H9 (cell line): ENCODE data around the gene RBKS. TPM values are rescaled to one million over a fixed set of nuclear protein-coding genes. Genes with fewer than 3 reads are reported as not detected.

Source experiments
- DNase-seq: peaks from one replicate; pipeline ENCODE4 v3.0.0-alpha.2; 2017
- H2AFZ ChIP-seq: one replicate; pipeline ENCODE4 v1.6.1; 2013; ENCODE audit warnings: mild to moderate bottlenecking, low read length, control low read depth, moderate library complexity
- H2AK5ac ChIP-seq: 2 replicates; pipeline ENCODE4 v1.6.1; 2013; ENCODE audit warnings: low read length, control low read depth, mixed read lengths; ENCODE audit not compliant: insufficient read length
- H2BK120ac ChIP-seq: one replicate; pipeline ENCODE4 v1.6.1; 2013; ENCODE audit warnings: low read depth, mild to moderate bottlenecking, low read length, control low read depth, inconsistent platforms; ENCODE audit not compliant: poor library complexity, severe bottlenecking
- H2BK12ac ChIP-seq: 2 replicates; pipeline ENCODE4 v1.6.1; 2013; ENCODE audit warnings: low read length, control low read depth, mixed read lengths, low read depth; ENCODE audit not compliant: insufficient read length
- H2BK15ac ChIP-seq: 2 replicates; pipeline ENCODE4 v1.6.1; 2013; ENCODE audit warnings: low read depth, low read length, control low read depth
- H2BK20ac ChIP-seq: one replicate; pipeline ENCODE4 v1.6.1; 2013; ENCODE audit warnings: low read depth, mild to moderate bottlenecking, low read length, control low read depth, inconsistent platforms; ENCODE audit not compliant: poor library complexity, severe bottlenecking
- H2BK5ac ChIP-seq: 2 replicates; pipeline ENCODE4 v1.6.1; 2013; ENCODE audit warnings: low read length, control low read depth, mixed read lengths; ENCODE audit not compliant: insufficient read length
- H3K14ac ChIP-seq: 2 replicates; pipeline ENCODE4 v1.6.1; 2013; ENCODE audit warnings: low read length, control low read depth; ENCODE audit not compliant: insufficient read depth
- H3K18ac ChIP-seq: 2 replicates; pipeline ENCODE4 v1.6.1; 2013; ENCODE audit warnings: low read depth, mild to moderate bottlenecking, mixed read lengths, low read length, control low read depth; ENCODE audit not compliant: insufficient read length
- H3K23ac ChIP-seq: 2 replicates; pipeline ENCODE4 v1.6.1; 2013; ENCODE audit warnings: low read length, control low read depth, mixed read lengths, low read depth; ENCODE audit not compliant: insufficient read length
- H3K23me2 ChIP-seq: 2 replicates; pipeline ENCODE4 v1.6.1; 2013; ENCODE audit warnings: low read depth, mild to moderate bottlenecking, mixed read lengths, low read length, control low read depth; ENCODE audit not compliant: insufficient read length, poor library complexity, severe bottlenecking
- H3K27ac ChIP-seq: 2 replicates; pipeline ENCODE4 v1.5.1; 2013; ENCODE audit warnings: low read length, control low read depth, mixed read lengths, low read depth; ENCODE audit not compliant: insufficient read length
- H3K27me3 ChIP-seq: 2 replicates; pipeline ENCODE4 v1.6.1; 2013; ENCODE audit warnings: low read length, control low read depth, inconsistent platforms; ENCODE audit not compliant: insufficient read depth
- H3K4ac ChIP-seq: 2 replicates; pipeline ENCODE4 v1.6.1; 2013; ENCODE audit warnings: low read depth, mild to moderate bottlenecking, control low read depth, inconsistent platforms, low read length, moderate library complexity
- H3K4me1 ChIP-seq: 2 replicates; pipeline ENCODE4 v1.6.1; 2013; ENCODE audit warnings: low read length, control low read depth, inconsistent platforms; ENCODE audit not compliant: insufficient read depth
- H3K4me2 ChIP-seq: 2 replicates; pipeline ENCODE4 v1.6.1; 2013; ENCODE audit warnings: low read length, control low read depth, mixed read lengths; ENCODE audit not compliant: insufficient read length, insufficient read depth
- H3K56ac ChIP-seq: 2 replicates; pipeline ENCODE4 v1.6.1; 2013; ENCODE audit warnings: low read depth, mild to moderate bottlenecking, mixed read lengths, low read length, control low read depth; ENCODE audit not compliant: insufficient read length
- H3K79me1 ChIP-seq: 2 replicates; pipeline ENCODE4 v1.6.1; 2013; ENCODE audit warnings: low read depth, mild to moderate bottlenecking, moderate library complexity, low read length, control low read depth, inconsistent platforms; ENCODE audit not compliant: insufficient read depth, poor library complexity, severe bottlenecking
- H3K79me2 ChIP-seq: 2 replicates; pipeline ENCODE4 v1.6.1; 2013; ENCODE audit warnings: low read length, control low read depth, inconsistent platforms; ENCODE audit not compliant: insufficient read depth
- H3K9ac ChIP-seq: 2 replicates; pipeline ENCODE4 v1.6.1; 2013; ENCODE audit warnings: low read length, control low read depth, mixed read lengths; ENCODE audit not compliant: insufficient read length; ENCODE audit errors: extremely low read depth
- H3K9me3 ChIP-seq: one replicate; pipeline ENCODE4 v1.6.1; 2013; ENCODE audit warnings: low read depth, low read length, inconsistent platforms; ENCODE audit not compliant: control insufficient read depth
- H3T11ph ChIP-seq: one replicate; pipeline ENCODE4 v1.6.1; 2013; ENCODE audit warnings: mild to moderate bottlenecking, low read length, control low read depth, inconsistent platforms
- H4K20me1 ChIP-seq: one replicate; pipeline ENCODE4 v1.6.1; 2013; ENCODE audit not compliant: control insufficient read depth, insufficient read length, insufficient read depth
- H4K5ac ChIP-seq: 2 replicates; pipeline ENCODE4 v1.6.1; 2013; ENCODE audit warnings: low read depth, mild to moderate bottlenecking, mixed read lengths, low read length, control low read depth; ENCODE audit not compliant: insufficient read length
- H4K8ac ChIP-seq: replicated peaks from 2 replicates; pipeline ENCODE4 v1.6.1; 2013; ENCODE audit warnings: low read length, control low read depth, mixed read lengths, low read depth; ENCODE audit not compliant: insufficient read length
- H4K91ac ChIP-seq: 2 replicates; pipeline ENCODE4 v1.6.1; 2013; ENCODE audit warnings: low read depth, mild to moderate bottlenecking, moderate library complexity, mixed read lengths, low read length, control low read depth; ENCODE audit not compliant: insufficient read length
- H3K27ac Mint-ChIP-seq, 3 experiments: 2 replicates in 2 of 3; 3 replicates in 1 of 3; pipeline ENCODE4 v1.8.0; 2020 to 2021; ENCODE audit warnings: mixed read lengths in 3 of 3, mild to moderate bottlenecking in 1 of 3, moderate library complexity in 1 of 3
- H3K27me3 Mint-ChIP-seq: 2 replicates; pipeline ENCODE4 v1.8.0; 2021; ENCODE audit warnings: low read depth, mild to moderate bottlenecking, moderate library complexity, mixed read lengths
- H3K36me3 Mint-ChIP-seq, 3 experiments: 2 replicates in 2 of 3; 3 replicates in 1 of 3; pipeline ENCODE4 v1.8.0; 2020 to 2021; ENCODE audit warnings: low read depth in 3 of 3, mixed read lengths in 3 of 3; ENCODE audit not compliant: insufficient read depth in 1 of 3
- H3K4me1 Mint-ChIP-seq, 2 experiments: 2 replicates each; pipeline ENCODE4 v1.8.0; 2020; ENCODE audit warnings: mixed read lengths in 2 of 2
- H3K4me3 Mint-ChIP-seq, 2 experiments: 2 replicates in 1 of 2; 3 replicates in 1 of 2; pipeline ENCODE4 v1.8.0; 2020 to 2021; ENCODE audit warnings: mild to moderate bottlenecking in 2 of 2, mixed read lengths in 2 of 2, moderate library complexity in 1 of 2
- H3K9me3 Mint-ChIP-seq, 2 experiments: 2 replicates in 1 of 2; 3 replicates in 1 of 2; pipeline ENCODE4 v1.8.0; 2020; ENCODE audit warnings: mild to moderate bottlenecking in 2 of 2, mixed read lengths in 2 of 2, moderate library complexity in 1 of 2
- WGBS: extraction: QIAGEN DNeasy Blood & Tissue Kit; methylation state at CpG from one replicate; pipeline ENCODE4 v1.1.7; 2013; ENCODE audit warnings: missing lambda C conversion rate, low lambda C conversion rate, mixed read lengths; ENCODE audit not compliant: insufficient read length; ENCODE audit errors: extremely low coverage; 5-methylcytosine and 5-hydroxymethylcytosine counted together
- total RNA-seq: library from RNA; stranded (reverse); gene quantifications from 2 replicates; pipeline ENCODE4 v1.2.1, GENCODE V29; 2021
- TF ChIP-seq, protein P1 (sequence below): fragments of 200-600 bp; sonication (generic); conservative IDR thresholded peaks from 3 replicates; pipeline ENCODE4 v1.8.0; 2021; ENCODE audit warnings: antibody characterized with exemption, mild to moderate bottlenecking

RBKS gene
- total RNA-seq, 1 experiment from 2014 or later = 2.3 TPM

DNA sequence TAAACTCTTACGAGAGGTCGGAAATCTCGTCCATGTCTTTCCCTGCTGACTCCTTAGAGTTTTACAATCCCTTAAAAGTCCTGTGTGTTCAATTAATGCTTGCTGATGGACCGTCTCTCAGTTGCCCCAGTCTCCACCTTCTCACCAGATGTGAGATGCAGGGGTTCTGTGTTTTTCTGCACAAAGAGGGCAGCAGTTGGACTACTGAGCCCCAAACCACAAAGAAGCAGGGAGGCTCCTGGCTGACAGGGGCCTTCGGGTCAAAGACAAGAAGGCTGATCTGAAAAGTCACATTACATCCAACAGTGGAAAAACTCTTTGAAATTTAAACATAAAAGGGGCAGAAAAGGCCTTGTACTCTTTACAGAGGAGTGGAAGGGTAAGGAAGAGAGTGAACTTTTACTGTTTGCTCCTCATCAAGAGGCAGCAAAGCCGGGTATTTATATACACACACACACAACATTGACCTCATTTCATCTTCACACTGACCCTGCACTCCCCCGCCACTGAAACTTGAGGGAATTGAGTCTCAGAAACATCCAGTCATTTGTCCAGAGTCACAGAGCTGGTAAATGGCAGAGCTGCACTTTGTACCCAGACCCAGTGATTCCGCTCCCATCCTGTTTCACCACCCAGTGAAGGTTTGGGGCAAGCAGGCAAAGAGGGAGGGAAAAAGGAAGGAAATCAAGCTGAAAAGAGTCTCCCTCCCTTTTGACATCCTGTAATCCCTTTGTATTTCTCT lies 94.9 kb downstream of the RBKS start:
- Histone ChIP-seq H3K79me1 (no peaks in the 10 kb centered on the region), H3K56ac (no peak overlapping the region), H3K27ac (no peak overlapping the region), H3T11ph (no peak overlapping the region), H2BK120ac (no peak overlapping the region), H3K9ac (no peak overlapping the region), H3K4me2 (no peak overlapping the region), H4K5ac (no peak overlapping the region), H2BK5ac (no peak overlapping the region), H2BK12ac (no peak overlapping the region), H3K4me1 (no peaks in the 10 kb centered on the region), H3K27me3 (no peaks in the 10 kb centered on the region), H3K23me2 (no peaks in the 10 kb centered on the region), H2AFZ (no peak overlapping the region), H3K4ac (no peak overlapping the region), H4K20me1 (no peaks in the 10 kb centered on the region), H3K14ac (no peak overlapping the region), H3K9me3 (no peaks in the 10 kb centered on the region), H2BK20ac (no peak overlapping the region), H4K8ac (no peak overlapping the region), H3K18ac (no peak overlapping the region), H2BK15ac (no peak overlapping the region), H2AK5ac (no peak overlapping the region), H3K79me2 (no peaks in the 10 kb centered on the region), H3K23ac (no peak overlapping the region), H4K91ac (no peak overlapping the region)
- Mint-ChIP-seq H3K36me3 (no peaks in the 10 kb centered on the region), H3K4me1 (peaks cover 0 to 6% of the 10 kb centered on the region in 2 experiments; a peak in 3 of 4 replicates), H3K27ac (no peak overlapping the region), H3K4me3 (no peak overlapping the region), H3K9me3 (no peaks in the 10 kb centered on the region), H3K27me3 (peaks cover 11% of the 10 kb centered on the region)
- TF ChIP-seq, protein P1, sequence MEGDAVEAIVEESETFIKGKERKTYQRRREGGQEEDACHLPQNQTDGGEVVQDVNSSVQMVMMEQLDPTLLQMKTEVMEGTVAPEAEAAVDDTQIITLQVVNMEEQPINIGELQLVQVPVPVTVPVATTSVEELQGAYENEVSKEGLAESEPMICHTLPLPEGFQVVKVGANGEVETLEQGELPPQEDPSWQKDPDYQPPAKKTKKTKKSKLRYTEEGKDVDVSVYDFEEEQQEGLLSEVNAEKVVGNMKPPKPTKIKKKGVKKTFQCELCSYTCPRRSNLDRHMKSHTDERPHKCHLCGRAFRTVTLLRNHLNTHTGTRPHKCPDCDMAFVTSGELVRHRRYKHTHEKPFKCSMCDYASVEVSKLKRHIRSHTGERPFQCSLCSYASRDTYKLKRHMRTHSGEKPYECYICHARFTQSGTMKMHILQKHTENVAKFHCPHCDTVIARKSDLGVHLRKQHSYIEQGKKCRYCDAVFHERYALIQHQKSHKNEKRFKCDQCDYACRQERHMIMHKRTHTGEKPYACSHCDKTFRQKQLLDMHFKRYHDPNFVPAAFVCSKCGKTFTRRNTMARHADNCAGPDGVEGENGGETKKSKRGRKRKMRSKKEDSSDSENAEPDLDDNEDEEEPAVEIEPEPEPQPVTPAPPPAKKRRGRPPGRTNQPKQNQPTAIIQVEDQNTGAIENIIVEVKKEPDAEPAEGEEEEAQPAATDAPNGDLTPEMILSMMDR = no peak
- DNase-seq = no peak
- WGBS = no CpG with 5 or more reads among the region's 8 CpGs
